Ishikawa (cell line): ENCODE data around the gene GLP1R.

Experiments
- CEBPB ChIP-seq: IDR thresholded peaks from 2 replicates; pipeline ENCODE4 v1.6.1; 2012
- CREB1 ChIP-seq: IDR thresholded peaks from 2 replicates; pipeline ENCODE4 v1.6.1; 2012; ENCODE audit warnings: low read depth
- EGR1 ChIP-seq: IDR thresholded peaks from 2 replicates; pipeline ENCODE4 v1.6.1; 2012
- EP300 ChIP-seq: IDR thresholded peaks from 2 replicates; pipeline ENCODE4 v1.6.1; 2012; ENCODE audit warnings: borderline replicate concordance
- FOXM1 ChIP-seq: IDR thresholded peaks from 2 replicates; pipeline ENCODE4 v1.6.1; 2012; ENCODE audit warnings: low read depth, borderline replicate concordance
- MAX ChIP-seq: IDR thresholded peaks from 2 replicates; pipeline ENCODE4 v1.6.1; 2012
- NFIC ChIP-seq: IDR thresholded peaks from 2 replicates; pipeline ENCODE4 v1.6.1; 2012
- RAD21 ChIP-seq: IDR thresholded peaks from 2 replicates; pipeline ENCODE4 v1.6.1; 2012; ENCODE audit warnings: low read depth
- REST ChIP-seq: IDR thresholded peaks from 2 replicates; pipeline ENCODE4 v1.6.1; 2012; ENCODE audit warnings: low read depth, mild to moderate bottlenecking
- TAF1 ChIP-seq: IDR thresholded peaks from 2 replicates; pipeline ENCODE4 v1.6.1; 2012; ENCODE audit warnings: low read depth, mild to moderate bottlenecking
- TCF12 ChIP-seq: IDR thresholded peaks from 2 replicates; pipeline ENCODE4 v1.6.1; 2012; ENCODE audit warnings: low read depth
- TEAD4 ChIP-seq: IDR thresholded peaks from 2 replicates; pipeline ENCODE4 v1.6.1; 2012
- USF1 ChIP-seq: IDR thresholded peaks from 2 replicates; pipeline ENCODE4 v1.6.1; 2012
- YY1 ChIP-seq: IDR thresholded peaks from 2 replicates; pipeline ENCODE4 v1.6.1; 2012; ENCODE audit warnings: low read depth

GRCh38 chr6:39124114-39124513, 75.5 kb downstream of the GLP1R start:
- TF ChIP-seq USF1 (no peak), TEAD4 (no peak), TCF12 (no peak), CREB1 (no peak), TAF1 (no peak), REST (no peak), RAD21 (no peak), EP300 (no peak), MAX (no peak), CEBPB (no peak), NFIC (no peak), FOXM1 (no peak), EGR1 (no peak), YY1 (no peak)
